Fibroblast of peridontal ligament (primary cell): ENCODE measurements around the gene NT5DC3.
"Not testable (repeated sequence)": the region's sequence is repeated elsewhere in the genome, so short reads cannot be mapped to it uniquely, and the experiment has no call there.

Experiments
- DNase-seq: peaks from one replicate; pipeline ENCODE4 v3.0.0-alpha.2; 2010; ENCODE audit errors: extremely low read depth

The NT5DC3 gene

DNA sequence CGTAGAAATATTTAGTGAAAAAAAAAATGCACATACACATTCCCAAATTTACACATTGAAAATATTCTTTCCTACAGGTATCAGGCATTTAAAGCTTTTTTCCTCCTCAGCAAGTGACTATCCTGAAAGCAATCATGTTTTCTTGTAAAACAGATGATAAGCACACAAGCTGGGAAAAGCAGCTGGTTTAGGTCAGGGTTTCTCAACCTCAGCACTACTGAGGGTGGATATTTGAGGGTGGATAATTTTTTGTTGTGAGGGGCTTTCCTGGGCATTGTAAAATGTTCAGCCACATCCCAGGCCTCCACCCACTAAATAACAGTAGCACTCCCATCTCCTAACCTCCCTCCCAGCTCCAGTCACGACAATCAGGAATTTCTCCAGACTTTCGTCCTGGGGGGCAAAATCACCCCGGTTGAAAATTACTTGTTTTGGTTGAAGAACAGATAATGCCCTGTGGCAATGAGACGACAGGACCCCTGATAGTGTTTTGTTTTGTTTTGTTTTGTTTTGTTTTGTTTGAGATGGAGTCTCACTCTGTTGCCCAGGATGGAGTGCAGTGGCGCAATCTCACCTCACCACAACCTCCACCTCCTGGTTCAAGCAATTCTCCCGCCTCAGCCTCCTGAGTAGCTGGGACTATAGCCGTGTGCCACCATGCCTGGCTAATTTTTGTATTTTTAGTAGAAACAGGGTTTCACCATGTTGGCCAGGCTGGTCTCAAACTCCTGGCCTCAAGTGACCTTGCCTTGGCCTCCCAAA is 15.0 kb upstream of the NT5DC3 start:
- peak; percentile 22 for DNase-seq

DNA sequence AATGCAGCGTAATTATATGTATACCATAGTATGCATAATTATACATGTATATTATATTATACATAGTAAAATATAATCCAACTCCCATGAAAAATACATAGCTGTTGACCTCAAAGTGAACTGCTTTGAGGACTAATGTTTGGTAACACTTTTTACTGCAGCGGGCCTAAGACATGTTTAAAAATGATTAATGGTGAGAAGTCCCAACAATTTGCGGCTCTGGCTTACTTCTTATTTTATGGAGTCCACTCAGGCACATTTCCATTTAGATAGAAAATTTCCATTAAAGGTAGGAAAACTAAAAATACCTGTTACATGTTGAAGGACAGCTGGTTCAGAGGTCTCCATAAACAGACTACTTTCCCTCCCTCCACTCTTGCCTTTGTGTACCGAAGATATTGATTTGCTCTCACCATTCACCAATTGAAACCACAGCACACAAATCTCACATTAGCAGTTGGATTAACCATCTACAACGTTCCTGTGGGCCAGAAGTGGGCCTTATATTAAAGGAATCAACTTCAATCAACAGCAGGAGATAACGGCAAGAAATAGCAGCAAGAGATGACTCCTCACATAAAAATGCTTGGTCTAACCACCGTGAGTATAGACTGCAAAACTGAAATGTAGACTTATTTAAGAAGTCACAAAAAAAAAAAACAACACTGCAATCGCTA is 14.1 kb upstream of the NT5DC3 start:
- DNase-seq: peak; percentile 60

DNA sequence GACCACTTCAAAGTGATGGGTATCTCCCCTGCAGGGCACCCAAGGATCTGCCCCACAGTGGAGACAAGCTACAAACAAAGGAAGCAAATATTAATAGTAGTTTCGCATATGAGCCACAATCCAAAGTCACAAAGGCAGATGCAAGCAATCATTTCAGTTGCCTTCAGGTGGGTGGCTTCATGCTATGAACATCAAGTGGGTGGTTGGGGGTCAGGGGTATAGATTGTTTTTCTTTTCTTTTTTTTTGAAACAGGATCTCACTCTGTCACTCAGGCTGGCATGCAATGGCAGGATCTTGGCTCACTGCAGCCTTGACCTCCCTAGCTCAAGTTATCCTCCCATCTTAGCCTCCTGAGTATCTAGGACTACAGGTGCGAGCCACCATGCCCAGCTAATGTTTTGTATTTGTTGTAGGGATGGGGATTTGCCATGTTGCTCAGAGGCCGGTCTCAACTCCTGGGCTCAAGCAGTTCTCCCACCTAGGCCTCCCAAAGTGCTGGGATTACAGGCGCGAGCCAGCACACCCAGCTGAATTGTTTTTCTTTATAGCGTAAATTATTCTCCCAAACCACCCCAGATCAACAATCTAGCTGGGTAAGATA is 13.4 kb upstream of the NT5DC3 start:
- no peak for DNase-seq

DNA sequence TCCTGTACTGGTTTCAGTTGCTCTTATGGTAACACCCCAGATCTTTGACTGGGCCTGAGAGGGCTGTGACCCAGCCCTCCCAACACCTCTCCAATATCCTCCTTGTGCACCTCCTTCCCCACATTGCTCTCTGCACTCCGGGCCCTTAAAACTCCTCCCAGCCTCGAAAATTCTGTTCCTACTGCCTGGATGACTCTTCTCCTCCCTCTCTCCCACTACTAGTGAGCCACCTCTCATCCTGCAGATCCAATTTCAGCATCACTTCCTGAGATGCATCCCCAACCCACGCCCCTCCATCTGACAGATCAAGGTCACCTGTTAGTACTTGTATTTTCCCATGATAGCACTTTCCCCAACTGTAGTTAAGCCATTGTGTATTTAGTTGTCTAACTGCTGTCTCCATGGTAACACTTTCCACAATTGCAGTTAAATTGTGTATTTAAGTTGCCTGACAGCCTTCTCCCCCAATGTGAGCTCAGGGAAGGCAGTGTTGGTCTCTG is 11.5 kb upstream of the NT5DC3 start:
- DNase-seq: peak; percentile 37

DNA sequence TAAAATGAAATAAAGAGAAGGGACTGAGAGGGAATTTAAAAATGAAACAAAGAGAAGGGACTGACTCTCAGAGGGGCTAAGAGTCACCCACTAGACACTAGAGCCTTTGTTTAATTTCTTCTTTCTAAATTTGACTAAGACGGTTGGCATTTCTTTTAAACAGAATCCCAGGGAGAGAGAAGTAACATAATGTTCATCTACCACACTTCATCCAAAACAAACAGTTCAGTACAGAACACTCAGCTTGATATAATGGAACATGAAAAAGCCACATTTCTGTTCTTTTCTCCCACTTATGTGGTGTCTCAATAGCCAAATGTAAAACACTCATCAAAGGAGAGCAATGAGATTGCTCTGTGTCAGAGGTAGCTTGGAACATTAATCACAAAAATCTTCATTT is 10.1 kb upstream of the NT5DC3 start:
- DNase-seq: peak; percentile 29

DNA sequence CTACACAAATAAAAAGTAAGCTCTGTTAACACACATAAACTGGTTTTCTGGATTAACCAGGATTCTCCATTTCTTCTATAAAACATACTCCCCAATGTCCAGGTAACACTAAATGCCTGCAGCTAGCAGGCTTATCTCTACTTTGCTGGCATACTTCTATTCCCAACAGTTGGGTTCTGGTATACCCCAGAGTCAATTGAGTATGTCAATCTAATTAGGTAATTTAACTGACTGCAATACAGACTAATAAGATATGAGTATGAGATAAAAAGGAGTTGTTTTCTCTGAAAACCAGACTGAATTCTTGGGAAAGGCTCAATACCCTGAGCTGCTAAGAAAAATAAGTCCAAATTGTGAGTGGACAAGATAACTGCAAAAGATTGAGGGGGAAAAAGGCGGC is 9.4 kb upstream of the NT5DC3 start:
- no peak for DNase-seq

DNA sequence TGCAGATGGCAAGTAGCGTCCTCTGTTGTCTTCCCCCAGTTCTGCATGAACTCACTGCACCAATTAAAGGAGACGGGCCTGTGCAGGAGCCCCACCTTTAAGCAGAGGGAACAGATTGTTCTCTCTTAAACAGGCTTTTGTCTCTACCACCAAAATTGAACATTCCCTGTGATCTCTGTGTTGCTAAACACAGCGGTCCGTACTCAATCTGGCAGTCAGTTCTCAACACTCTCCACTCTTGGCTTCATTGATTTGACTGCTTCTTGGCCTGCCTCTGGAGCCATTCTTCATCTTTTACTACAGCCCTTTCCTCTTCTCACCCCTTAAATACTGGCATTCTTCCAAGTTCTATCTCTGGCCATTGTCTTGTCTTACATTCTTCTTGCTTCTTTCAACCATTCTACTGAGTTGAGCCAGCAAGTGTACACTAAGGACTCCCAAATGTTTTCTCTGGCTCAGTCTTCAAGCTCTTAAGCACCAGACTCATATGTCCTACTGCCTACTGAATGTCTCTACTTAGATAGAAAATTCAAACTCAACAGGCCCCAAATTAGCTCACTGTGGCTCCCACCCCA is 8.0 kb upstream of the NT5DC3 start:
- DNase-seq: no peak

DNA sequence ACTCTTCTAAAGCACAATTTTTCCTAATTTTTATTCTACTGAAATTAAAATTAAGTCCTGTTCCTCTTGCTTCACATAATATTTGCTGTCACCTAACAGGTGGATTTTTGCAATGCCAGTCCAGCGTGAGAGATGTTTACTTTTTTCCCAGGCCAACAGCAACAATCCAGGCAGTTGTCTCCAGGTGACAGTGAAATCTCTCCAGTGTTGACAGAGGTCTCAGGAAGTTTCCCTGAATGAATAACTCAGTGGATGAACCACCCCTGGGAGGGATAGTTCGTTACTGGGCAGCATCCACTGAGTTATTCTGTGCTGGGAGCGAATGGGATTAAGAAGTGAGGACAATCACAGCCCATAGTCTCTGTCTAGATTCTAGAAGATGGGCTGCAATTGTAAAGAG is 7.1 kb upstream of the NT5DC3 start:
- DNase-seq: no peak

DNA sequence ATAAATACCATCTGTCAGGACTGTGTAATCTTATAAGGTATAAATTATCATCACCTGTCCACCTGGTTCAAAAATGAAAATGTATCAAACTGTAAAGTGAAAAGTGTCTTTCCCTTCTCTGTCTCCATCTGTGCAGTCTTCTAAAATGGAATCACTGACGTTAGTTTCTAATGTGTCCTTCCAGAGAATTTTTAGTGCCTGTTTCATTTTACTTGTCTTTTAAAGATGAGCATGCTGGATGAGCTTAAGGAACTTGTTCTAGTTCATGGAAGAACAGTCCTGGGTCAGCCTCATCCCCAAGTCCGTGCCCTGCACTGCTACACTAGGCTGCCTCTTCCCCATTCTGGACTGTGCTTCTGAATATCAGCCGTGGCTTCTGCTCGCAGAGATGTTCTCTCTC is 5.4 kb upstream of the NT5DC3 start:
- no peak for DNase-seq

DNA sequence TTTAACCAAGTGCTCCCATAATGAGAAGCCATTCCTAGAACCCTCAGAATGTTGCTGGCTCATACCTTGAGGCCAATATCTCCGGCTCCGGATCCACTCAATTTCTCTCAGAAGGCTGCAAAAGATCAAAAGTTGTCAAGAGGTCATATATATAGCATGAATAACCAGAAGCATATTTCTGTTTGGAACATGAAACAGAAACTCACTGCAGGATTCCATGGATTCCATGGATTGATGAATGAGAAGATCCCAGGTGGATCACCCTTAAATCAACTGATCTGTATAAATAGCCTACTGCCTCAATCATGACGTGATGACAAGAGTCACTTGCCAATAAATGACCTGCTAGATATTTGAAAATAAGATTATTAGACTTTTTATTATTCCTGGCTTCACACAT is 3.3 kb upstream of the NT5DC3 start:
- DNase-seq: no peak

DNA sequence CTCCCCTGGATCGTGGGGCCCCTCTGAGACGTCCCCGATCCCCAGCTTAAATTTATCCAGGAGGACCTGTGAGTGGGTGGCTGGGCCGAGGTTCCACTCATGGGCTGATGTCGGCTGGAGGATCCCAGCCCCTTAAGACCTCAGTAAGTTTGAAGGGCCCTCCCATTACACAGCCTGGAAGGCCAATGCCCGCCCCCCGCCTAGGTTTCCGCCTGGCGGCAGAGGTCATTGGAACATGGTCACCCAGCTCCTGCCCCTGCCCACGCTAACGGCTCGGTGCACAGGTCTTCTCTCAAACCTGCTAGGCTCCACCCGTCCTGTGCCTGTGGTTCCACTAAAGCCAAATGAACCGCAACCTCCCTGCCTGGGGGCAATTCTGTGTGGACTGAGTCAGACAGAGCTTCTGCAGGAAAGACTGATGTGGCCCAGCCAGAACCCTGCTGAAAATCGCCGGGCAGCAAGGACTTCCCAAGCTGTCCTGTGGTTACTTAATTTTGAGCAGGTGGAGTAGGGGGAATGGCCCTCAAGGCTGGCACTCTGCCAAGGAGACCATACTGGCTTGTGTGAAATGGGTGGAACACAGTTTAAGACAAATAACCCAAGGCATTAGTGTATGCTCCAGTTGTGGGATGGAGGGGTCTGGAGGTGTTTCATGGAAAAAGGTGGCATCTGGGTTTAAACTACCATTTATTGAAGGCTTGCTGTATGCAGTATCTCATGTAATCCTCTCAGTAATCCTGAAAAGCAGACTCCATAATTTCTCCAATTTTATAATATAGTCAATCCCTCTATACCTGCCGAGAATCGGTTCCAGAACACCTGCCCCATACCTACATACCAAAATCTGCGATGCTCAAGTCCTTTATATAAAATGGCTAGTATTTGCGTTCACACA is 903 bp upstream of the NT5DC3 start:
- DNase-seq: peak; percentile 31

DNA sequence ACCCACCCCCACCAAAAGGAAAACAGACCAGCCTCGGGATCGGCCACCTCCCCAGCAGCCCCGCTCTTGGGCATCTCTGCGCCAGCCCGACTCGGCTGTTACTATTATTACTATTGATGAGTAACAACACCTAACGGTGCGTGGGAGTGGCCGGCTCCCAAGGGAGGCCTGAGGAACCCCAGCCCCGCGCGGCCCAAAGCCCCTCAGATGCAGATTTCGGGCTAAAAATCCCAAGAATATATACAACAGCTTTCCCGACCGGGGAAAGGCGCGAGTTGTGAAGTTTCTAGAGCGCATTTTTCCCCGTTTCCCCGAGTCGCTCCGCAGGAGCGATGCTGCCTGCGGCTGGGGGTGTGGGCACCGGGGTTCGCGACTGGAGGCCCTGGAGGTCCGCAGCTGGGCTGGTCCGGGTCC is 565 bp downstream of the NT5DC3 start:
- no peak for DNase-seq

DNA sequence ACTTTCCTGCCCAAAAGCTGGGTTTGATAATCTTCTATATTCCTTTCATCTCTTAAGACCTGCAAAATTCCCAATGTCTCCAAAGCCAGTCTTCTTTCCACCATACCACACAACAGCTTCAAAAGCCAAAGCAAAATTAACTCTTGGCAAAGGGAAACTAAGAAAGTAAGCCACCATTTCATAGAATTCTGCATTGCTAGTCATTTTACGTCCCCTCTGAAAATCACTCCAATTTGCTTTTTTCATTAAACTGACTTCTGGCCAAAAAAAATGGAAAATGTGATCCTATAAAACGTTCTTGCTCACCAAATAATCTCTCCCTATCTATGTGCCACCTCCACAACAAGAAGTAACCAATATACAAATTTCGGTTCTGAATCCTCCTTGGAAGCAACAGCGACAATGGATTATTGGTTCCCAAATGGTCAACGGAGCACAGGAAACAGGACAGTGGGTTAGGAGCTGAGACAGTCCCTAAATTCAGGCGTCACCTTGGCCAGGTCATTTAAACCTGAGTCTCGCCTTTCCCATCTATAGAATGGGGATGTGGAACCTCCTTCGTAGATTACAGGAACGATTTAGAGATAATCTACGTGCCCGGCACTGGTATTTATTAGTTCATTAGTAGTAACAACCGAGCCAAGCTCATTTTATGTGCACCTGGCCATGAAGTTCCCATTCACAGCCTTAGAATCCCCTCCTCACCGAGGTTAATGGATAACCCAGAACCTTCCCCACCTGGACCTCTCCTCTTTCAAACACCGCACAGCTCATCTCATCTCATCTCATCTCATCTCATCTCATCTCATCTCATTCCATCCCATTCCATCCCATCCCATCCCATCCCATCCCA is 1.2 kb downstream of the NT5DC3 start:
- no peak for DNase-seq

DNA sequence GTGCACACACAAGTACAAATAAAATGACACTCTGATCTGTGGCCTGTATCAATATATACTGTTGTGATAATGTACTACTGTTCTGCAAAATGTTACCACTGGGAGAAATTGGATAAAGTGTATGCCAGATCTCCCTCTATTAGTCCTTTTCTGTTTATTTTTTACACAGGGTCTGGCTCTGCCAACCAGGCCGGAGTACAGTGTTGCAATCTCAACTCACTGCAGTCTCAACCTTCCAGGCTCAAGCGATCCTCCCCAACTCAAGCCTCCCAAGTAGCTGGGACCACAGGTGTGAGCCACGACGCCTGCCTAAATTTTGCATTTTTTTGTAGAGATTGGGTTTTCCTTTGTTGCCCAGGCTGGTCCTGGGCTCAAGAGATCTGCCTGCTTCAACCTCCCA is 1.9 kb downstream of the NT5DC3 start:
- DNase-seq: peak; percentile 30

DNA sequence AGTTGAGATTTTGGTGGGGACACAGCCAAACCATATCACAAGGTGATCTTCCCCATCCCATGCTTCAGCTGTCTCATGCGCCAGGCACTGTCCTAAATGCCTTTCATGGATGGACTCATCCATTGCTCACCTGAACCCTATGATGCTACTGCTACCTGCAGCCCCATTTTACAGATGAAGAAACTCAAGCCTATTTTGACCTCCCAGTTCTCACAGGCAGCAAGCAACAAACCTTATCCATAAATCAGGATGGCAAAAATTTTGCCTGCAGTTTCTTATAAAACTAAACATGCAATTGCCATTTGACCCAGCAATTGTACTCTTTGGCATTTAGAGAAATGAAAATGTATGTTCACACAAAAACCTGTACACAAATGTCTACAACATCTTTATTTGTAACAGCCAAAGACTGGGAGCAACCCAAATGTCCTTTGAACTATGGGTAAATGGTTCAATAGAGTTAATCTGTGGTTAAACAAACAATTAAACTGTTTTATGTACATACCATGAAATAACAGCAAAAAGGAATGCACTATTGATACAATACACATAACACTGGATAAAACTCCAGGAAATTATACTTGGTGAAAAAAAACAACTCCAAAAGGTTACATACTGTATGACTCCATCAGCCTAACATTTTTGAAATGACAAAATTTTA is 2.6 kb downstream of the NT5DC3 start:
- DNase-seq: no peak

DNA sequence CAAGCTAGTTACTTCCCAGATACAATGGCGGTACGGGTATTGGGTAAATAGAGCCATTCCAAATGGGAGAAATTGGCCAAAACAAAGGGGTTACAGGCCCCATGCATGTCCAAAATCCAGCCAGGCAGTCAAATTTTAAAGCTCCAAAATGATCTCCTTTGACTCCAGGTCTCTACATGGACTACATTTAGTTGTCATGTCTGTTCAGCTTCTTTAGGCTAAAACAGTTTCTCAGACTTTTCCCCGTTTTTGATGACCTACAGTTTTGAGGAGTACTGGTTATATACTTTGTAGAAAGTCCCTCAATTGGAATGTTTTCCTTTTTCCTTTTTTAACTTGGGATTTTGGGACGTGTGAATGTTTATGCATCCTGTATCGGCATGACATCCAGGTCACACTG is 4.7 kb downstream of the NT5DC3 start:
- DNase-seq: no peak

DNA sequence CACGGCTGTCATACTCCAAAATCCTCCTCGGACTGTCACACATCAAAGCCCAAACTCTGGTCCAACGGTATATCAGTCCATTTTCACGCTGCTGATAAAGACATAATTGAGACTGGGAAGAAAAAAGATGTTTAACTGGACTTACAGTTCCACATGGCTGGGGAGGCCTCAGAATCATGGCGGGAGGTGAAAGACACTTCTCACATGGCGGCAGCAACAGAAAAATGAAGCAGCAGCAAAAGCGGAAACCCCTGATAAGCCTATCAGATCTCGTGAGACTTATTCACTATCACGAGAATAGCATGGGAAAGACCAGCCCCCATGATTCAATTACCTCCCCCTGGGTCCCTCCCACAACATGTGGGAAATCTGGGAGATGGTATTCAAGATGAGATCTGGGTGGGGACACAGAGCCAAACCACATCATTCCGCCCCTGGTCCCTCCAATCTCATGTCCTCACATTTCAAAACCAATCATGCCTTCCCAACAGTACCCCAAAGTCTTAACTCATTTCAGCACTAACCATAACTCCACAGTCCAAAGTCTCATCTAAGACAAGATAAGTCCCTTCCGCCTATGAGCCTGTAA is 5.2 kb downstream of the NT5DC3 start:
- not testable (repeated sequence) for DNase-seq

DNA sequence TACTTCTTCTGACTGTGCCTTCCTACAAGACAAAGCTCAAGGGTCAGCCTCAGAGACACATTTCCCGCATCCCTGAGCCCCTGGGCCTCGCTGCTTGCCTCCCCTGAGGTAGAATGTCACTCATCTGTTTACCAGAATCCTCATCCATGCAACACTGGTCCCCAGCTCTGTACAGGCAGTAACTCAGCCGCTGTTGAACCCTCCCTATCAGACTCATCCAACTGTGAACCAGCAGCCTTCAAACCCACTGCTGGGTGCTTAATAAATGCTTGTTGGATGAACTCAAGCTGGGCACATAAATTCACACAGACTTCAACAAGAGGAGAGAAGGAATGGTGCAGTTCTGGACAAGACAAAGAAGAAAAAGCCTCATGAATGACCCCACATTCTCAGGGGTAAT is 6.1 kb downstream of the NT5DC3 start:
- DNase-seq: no peak

DNA sequence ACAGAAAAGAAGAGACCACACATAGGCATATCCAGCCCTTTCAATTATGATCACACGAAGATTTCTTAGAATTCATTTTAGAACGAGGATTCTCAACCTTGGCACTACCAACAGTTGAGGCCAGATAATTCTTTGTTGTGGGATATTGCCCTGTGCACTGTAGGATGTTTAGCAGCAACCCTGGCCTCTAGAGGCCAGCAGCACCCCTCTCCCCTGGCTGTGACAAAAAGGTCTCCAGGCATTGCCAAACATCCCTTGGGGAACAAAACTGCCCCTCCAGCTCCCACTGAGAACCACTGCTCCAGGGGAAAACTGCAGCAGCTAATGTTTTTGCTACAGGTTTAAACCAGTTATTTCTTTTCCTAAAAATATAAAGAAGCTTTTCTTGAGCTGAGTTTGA is 7.1 kb downstream of the NT5DC3 start:
- no peak for DNase-seq
